ENCODE measurements around the gene GRID1.

The GRID1 gene

DNA sequence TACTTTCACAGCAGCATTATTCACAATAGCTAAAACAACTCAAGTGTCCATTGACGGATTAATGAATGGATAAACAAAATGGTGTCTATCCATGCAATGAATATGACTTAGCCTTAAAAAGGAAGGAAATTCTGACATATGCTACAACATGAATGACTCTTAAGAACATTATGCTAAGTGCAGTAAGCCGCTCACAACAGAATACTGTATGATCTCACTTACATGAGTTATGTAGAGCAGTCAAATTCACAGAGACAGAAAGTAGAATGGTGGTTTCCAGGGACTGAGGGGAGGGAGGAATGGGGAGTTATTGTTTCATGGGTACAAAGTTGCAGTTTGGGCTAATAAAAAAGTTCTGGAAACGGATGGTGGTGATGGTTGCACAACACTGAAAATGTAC lies 282.0 kb downstream of the GRID1 start:
- Histone ChIP-seq H3K36me3 (no peaks in the 10 kb centered on the region), H3K4me1 (ENCODE audit: control insufficient read depth in 1 of 2, insufficient read depth in 1 of 2, low read depth in 1 of 2, low read length in 1 of 2) (no peaks in the 10 kb centered on the region), H3K9me3 (no peaks in the 10 kb centered on the region), H3K27ac (no peak overlapping the region), H3K27me3 (peaks cover 4% of the 10 kb centered on the region), H3K4me3 (ENCODE audit: low read depth in 1 of 2, low read length in 1 of 2) (no peak overlapping the region)
- TF ChIP-seq, protein P1, sequence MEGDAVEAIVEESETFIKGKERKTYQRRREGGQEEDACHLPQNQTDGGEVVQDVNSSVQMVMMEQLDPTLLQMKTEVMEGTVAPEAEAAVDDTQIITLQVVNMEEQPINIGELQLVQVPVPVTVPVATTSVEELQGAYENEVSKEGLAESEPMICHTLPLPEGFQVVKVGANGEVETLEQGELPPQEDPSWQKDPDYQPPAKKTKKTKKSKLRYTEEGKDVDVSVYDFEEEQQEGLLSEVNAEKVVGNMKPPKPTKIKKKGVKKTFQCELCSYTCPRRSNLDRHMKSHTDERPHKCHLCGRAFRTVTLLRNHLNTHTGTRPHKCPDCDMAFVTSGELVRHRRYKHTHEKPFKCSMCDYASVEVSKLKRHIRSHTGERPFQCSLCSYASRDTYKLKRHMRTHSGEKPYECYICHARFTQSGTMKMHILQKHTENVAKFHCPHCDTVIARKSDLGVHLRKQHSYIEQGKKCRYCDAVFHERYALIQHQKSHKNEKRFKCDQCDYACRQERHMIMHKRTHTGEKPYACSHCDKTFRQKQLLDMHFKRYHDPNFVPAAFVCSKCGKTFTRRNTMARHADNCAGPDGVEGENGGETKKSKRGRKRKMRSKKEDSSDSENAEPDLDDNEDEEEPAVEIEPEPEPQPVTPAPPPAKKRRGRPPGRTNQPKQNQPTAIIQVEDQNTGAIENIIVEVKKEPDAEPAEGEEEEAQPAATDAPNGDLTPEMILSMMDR (IDR thresholded peaks at IDR 0.05), result no peak

DNA sequence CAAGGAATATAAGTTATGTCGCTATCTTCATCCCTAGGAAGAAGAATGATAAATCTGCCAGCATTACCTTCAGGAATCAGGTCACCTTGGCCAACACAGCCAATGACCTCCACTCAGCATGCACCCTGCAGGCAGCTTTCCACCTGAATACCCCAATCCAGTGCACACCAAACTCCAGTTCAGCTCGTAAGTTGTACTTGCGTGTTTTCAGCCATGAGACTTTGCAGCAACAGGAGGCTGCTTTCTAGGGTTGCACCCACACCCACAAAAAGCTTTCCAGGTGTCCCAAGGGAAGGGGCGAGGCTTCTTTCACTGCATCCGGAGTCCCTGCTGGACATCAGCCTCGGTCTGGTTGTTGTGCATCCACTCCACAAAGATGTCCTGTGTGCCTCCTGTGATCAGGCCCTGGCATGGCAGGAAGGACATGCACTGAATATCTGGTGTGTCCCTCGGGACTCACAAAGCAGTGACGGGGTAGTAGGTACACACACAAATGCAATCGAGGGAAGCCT lies 282.9 kb downstream of the GRID1 start:
- Histone ChIP-seq H3K9me3 (no peaks in the 10 kb centered on the region), H3K4me3 (ENCODE audit: low read depth in 1 of 2, low read length in 1 of 2) (no peak overlapping the region), H3K4me1 (ENCODE audit: control insufficient read depth in 1 of 2, insufficient read depth in 1 of 2, low read depth in 1 of 2, low read length in 1 of 2) (no peaks in the 10 kb centered on the region), H3K27ac (no peak overlapping the region), H3K36me3 (no peaks in the 10 kb centered on the region), H3K27me3 (peaks cover 4% of the 10 kb centered on the region)
- TF ChIP-seq, protein P1 (IDR thresholded peaks at IDR 0.05), result no peak

DNA sequence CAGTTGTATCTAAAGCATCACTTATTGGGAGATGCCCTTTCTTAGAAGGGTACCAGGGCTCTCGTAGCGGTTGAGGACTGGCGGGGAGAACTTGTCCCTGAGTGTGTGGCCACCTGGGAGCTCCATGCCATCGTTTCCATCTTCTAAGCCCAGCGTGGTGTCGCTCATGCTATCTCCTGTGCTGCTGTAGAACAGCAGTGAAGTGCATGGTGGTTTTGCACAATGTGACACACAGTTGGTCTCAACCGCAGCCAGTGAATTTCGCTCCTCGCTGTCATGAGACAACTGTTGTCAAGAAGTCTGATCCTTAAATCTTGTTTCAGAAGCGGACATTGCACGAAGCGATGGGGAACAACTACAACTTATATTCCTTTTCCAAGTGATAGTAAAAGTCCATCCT lies 283.4 kb downstream of the GRID1 start:
- Histone ChIP-seq H3K27ac (no peak overlapping the region), H3K36me3 (no peaks in the 10 kb centered on the region), H3K4me3 (ENCODE audit: low read depth in 1 of 2, low read length in 1 of 2) (no peak overlapping the region), H3K4me1 (ENCODE audit: control insufficient read depth in 1 of 2, insufficient read depth in 1 of 2, low read depth in 1 of 2, low read length in 1 of 2) (no peaks in the 10 kb centered on the region), H3K9me3 (no peaks in the 10 kb centered on the region), H3K27me3 (no peaks in the 10 kb centered on the region)
- TF ChIP-seq, protein P1 (IDR thresholded peaks at IDR 0.05), result no peak

DNA sequence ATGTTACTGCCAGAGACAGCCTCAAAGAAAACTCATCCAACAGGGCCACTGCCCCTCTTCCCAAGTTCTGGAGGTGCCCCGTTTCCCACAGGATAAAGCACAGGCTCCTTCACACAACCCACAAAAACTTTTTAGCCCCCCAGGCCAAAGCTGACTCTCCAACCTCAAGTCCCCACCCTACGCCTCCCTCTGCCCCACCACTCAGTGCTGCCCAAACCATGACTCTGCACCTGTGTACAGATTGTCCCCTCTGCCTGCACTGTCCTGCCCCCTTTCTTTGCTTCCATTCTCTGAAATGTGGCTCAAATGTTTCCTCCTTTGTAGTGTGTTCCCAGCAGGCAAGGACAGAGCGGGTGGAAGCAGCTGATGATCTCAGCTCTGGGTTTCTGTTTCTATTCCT lies 284.0 kb downstream of the GRID1 start:
- Histone ChIP-seq H3K27ac (no peak overlapping the region), H3K4me1 (ENCODE audit: control insufficient read depth in 1 of 2, insufficient read depth in 1 of 2, low read depth in 1 of 2, low read length in 1 of 2) (no peaks in the 10 kb centered on the region), H3K9me3 (no peaks in the 10 kb centered on the region), H3K36me3 (no peaks in the 10 kb centered on the region), H3K27me3 (no peaks in the 10 kb centered on the region), H3K4me3 (ENCODE audit: low read depth in 1 of 2, low read length in 1 of 2) (no peak overlapping the region)
- TF ChIP-seq, protein P1 (IDR thresholded peaks at IDR 0.05), result no peak

DNA sequence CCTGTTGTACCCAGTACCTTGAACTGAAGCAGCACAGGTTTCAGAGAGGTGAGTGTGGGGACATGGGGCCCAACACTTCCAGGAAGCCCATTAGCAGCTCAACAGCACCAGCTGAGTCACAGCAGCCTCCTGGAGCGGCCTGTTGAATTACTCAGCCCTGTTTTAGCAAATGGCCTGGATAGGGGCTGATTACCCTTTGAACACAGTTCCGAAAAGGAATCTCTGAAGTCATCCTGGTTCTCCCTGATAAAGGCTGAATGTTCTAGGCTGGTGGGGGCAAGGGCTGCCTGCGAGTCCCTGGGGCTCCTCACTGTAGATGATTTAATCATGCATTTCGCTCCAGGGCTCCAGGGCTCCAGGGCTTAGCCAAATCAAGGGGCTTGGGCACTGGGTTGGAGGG lies 287.5 kb downstream of the GRID1 start:
- Histone ChIP-seq H3K27ac (no peak overlapping the region), H3K4me1 (ENCODE audit: control insufficient read depth in 1 of 2, insufficient read depth in 1 of 2, low read depth in 1 of 2, low read length in 1 of 2) (no peaks in the 10 kb centered on the region), H3K4me3 (ENCODE audit: low read depth in 1 of 2, low read length in 1 of 2) (no peak overlapping the region), H3K9me3 (no peaks in the 10 kb centered on the region), H3K27me3 (no peaks in the 10 kb centered on the region), H3K36me3 (no peaks in the 10 kb centered on the region)
- TF ChIP-seq, protein P1 (IDR thresholded peaks at IDR 0.05), result no peak

DNA sequence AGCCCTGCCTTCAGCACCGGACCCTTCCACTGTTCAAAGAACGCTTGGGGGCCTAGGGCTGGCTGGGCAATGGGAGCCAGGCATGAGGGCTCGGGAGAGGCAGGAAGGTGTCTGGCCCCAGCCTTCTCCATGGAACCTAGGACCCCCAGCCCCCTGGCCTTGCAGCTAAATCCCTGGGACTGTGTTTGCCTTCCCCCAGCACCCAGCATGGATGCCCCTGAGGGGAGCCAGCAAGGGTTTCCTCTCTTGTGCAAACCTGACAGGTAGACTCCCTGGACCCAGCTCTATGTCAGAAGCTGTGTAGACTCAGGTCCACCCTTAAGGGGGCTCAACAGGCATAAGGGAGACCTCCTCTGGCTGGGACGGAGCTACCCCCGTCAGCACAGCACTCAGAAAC lies 288.0 kb downstream of the GRID1 start:
- Histone ChIP-seq H3K27me3 (no peaks in the 10 kb centered on the region), H3K4me3 (ENCODE audit: low read depth in 1 of 2, low read length in 1 of 2) (no peak overlapping the region), H3K36me3 (no peaks in the 10 kb centered on the region), H3K9me3 (no peaks in the 10 kb centered on the region), H3K4me1 (ENCODE audit: control insufficient read depth in 1 of 2, insufficient read depth in 1 of 2, low read depth in 1 of 2, low read length in 1 of 2) (no peaks in the 10 kb centered on the region), H3K27ac (no peak overlapping the region)
- TF ChIP-seq, protein P1 (IDR thresholded peaks at IDR 0.05), result no peak
